Stimulated activated CD8-positive, alpha-beta memory T cell treated with anti-CD3 and anti-CD28 coated beads, Interleukin-15, amount 100 ng/mL, for 48 hours (primary cell): Measurements from ENCODE around the gene KLHL2.
"Not testable (repeated sequence)": the region's sequence is repeated elsewhere in the genome, so short reads cannot be mapped to it uniquely, and the experiment has no call there.

Experiments used
- DNase-seq, 2 donors: peaks; one replicate each; pipeline ENCODE4 v3.0.0-alpha.2; 2020; ENCODE audit warnings: low read depth in 2 of 2

KLHL2 gene

GRCh38 chr4:165203541-165204461 lies 3.6 kb upstream of the KLHL2 start:
- DNase-seq: no peak

- DNase-seq: no peak
Measured at GRCh38 chr4:165204462-165204830, 2.9 kb upstream of the KLHL2 start.

- DNase-seq: no peak
Measured at GRCh38 chr4:165207016-165207430, 338 bp upstream of the KLHL2 start.

GRCh38 chr4:165208221-165208652 lies 876 bp downstream of the KLHL2 start:
- DNase-seq: no peak

- no peak for DNase-seq
Measured at GRCh38 chr4:165208741-165209388, 1.5 kb downstream of the KLHL2 start.

- no peak for DNase-seq
Measured at GRCh38 chr4:165209796-165210195, 2.4 kb downstream of the KLHL2 start.

GRCh38 chr4:165210566-165210965 lies 3.2 kb downstream of the KLHL2 start:
- DNase-seq: no peak

GRCh38 chr4:165212647-165213046 lies 5.3 kb downstream of the KLHL2 start:
- not testable (repeated sequence) for DNase-seq

- DNase-seq: not testable (repeated sequence)
Measured at GRCh38 chr4:165213404-165213803, 6.0 kb downstream of the KLHL2 start.

GRCh38 chr4:165213991-165214709 lies 6.8 kb downstream of the KLHL2 start:
- not testable (repeated sequence) for DNase-seq

GRCh38 chr4:165215034-165215751 lies 7.8 kb downstream of the KLHL2 start:
- DNase-seq: not testable (repeated sequence)

- DNase-seq: not testable (repeated sequence)
Measured at GRCh38 chr4:165215761-165216487, 8.6 kb downstream of the KLHL2 start.

- no peak for DNase-seq
Measured at GRCh38 chr4:165217325-165217724, 10.0 kb downstream of the KLHL2 start.

GRCh38 chr4:165221306-165221705 lies 13.9 kb downstream of the KLHL2 start:
- DNase-seq: not testable (repeated sequence)

- DNase-seq: not testable (repeated sequence)
Measured at GRCh38 chr4:165221993-165222650, 14.8 kb downstream of the KLHL2 start.

- DNase-seq: no peak
Measured at GRCh38 chr4:165222651-165222994, 15.3 kb downstream of the KLHL2 start.

- DNase-seq: not testable (repeated sequence)
Measured at GRCh38 chr4:165227401-165227800, 20.0 kb downstream of the KLHL2 start.

- not testable (repeated sequence) for DNase-seq
Measured at GRCh38 chr4:165229490-165230200, 22.3 kb downstream of the KLHL2 start.

- DNase-seq: not testable (repeated sequence)
Measured at GRCh38 chr4:165232623-165233433, 25.5 kb downstream of the KLHL2 start.
